Measurements from ENCODE around the gene PDE8B. TPM values are rescaled to one million over a fixed set of nuclear protein-coding genes. Genes with fewer than 3 reads are reported as not detected.

Gene PDE8B
- total and polyA plus RNA-seq, 2 experiments from 2014 or later = 0.83 to 0.84 TPM

DNA sequence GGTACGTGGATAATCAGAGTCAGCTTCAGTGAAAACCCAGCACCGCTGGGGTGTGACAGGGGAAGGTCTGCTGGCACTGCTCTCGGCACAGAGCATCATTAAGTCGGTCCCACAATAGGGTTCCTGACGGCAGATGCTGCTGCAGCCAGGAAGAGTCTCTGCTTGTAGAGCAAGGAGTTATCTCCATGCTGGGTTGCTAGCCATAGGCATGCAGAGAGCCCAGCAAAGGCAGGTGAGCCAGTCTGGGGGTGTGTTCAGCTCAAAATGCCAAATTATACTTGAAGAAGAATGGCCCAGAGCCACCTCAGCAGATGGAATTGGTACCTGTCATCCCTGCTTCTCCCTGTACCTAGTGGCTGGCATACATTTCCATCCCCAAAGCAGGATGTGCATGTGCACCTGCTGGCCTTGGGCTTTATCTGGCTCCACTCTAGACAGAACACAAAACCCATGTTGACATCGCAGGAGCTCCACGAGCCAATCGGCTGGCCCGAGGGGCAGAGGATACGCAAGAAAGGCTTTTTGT lies 180.8 kb downstream of the PDE8B start:
- no peak overlapping the region for H3K27ac ChIP-seq
- TF ChIP-seq, protein P1, sequence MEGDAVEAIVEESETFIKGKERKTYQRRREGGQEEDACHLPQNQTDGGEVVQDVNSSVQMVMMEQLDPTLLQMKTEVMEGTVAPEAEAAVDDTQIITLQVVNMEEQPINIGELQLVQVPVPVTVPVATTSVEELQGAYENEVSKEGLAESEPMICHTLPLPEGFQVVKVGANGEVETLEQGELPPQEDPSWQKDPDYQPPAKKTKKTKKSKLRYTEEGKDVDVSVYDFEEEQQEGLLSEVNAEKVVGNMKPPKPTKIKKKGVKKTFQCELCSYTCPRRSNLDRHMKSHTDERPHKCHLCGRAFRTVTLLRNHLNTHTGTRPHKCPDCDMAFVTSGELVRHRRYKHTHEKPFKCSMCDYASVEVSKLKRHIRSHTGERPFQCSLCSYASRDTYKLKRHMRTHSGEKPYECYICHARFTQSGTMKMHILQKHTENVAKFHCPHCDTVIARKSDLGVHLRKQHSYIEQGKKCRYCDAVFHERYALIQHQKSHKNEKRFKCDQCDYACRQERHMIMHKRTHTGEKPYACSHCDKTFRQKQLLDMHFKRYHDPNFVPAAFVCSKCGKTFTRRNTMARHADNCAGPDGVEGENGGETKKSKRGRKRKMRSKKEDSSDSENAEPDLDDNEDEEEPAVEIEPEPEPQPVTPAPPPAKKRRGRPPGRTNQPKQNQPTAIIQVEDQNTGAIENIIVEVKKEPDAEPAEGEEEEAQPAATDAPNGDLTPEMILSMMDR (IDR thresholded peaks at IDR 0.05; ENCODE audit: low read depth, low read length) = no peak
- no peak overlapping the region for H3K4me3 ChIP-seq
- no peaks in the 10 kb centered on the region for H3K36me3 ChIP-seq
- H3K4me1 ChIP-seq (ENCODE audit: low read depth) = no peaks in the 10 kb centered on the region
- no peaks in the 10 kb centered on the region for H3K27me3 ChIP-seq
- H3K9me3 ChIP-seq (ENCODE audit: low read depth) = no peaks in the 10 kb centered on the region
- DNase-seq (ENCODE audit: low read depth in 1 of 2, low spot score in 1 of 2) = no peak

DNA sequence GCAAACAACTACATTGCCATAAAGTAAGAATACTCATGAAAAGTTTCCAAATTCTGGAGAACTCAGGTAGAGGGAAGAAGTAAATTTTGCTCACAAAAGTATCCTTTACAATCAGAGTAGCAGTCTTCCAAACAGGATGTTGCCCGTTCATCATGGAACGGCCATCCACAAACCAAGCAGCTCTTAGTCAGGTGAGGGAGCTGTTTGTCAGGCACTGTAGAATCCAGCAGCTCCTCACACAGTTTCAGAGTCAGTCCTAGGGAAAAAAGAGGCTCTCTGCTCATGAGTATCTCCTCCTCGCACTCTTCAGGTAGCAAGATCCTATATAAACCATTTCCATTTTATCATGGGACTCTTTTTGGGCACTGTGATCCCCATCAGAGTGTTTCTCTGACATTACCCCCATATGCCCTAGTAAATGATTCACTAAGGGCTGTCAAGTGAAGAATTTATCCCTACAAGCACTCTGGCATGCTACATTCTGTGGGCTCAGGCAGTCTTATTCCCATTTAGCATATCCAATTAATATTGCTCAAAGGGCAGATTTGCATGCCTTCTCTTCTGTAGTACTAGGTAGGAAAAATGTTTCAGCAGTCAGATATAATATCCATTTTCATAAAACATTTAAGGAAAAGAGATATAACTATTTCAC lies 183.7 kb downstream of the PDE8B start:
- no peaks in the 10 kb centered on the region for H3K27me3 ChIP-seq
- TF ChIP-seq, protein P1 (IDR thresholded peaks at IDR 0.05; ENCODE audit: low read depth, low read length) = no peak
- H3K4me1 ChIP-seq (ENCODE audit: low read depth) = peaks cover 7% of the 10 kb centered on the region
- no peaks in the 10 kb centered on the region for H3K36me3 ChIP-seq
- no peak overlapping the region for H3K27ac ChIP-seq
- no peak overlapping the region for H3K4me3 ChIP-seq
- no peaks in the 10 kb centered on the region for H3K9me3 ChIP-seq (ENCODE audit: low read depth)
- no peak for DNase-seq (ENCODE audit: low read depth in 1 of 2, low spot score in 1 of 2)

DNA sequence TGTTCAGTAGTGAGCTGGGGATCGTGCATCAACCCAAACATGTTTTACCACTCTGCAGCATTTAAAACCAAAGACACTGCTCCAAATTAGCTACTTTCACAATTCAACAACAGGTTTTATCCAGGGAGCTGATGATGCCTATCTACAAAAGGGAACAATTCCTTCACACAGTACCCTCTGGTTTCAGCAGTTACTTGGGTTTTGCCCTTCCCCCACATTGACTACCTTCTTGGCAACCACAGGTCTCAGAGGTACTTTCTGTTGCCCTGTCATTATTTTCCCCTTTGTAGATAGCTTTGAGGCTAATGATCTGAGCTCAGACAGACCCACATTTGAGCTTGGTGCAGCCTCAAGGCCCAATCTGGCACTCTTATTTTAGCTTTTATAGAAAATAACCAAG lies 185.5 kb downstream of the PDE8B start:
- Histone ChIP-seq H3K27me3 (no peaks in the 10 kb centered on the region), H3K27ac (no peak overlapping the region), H3K9me3 (ENCODE audit: low read depth) (no peaks in the 10 kb centered on the region), H3K4me3 (no peak overlapping the region), H3K4me1 (ENCODE audit: low read depth) (peaks cover 7% of the 10 kb centered on the region), H3K36me3 (no peaks in the 10 kb centered on the region)
- no peak for DNase-seq (ENCODE audit: low read depth in 1 of 2, low spot score in 1 of 2)
- TF ChIP-seq, protein P1 (IDR thresholded peaks at IDR 0.05; ENCODE audit: low read depth, low read length) = no peak

DNA sequence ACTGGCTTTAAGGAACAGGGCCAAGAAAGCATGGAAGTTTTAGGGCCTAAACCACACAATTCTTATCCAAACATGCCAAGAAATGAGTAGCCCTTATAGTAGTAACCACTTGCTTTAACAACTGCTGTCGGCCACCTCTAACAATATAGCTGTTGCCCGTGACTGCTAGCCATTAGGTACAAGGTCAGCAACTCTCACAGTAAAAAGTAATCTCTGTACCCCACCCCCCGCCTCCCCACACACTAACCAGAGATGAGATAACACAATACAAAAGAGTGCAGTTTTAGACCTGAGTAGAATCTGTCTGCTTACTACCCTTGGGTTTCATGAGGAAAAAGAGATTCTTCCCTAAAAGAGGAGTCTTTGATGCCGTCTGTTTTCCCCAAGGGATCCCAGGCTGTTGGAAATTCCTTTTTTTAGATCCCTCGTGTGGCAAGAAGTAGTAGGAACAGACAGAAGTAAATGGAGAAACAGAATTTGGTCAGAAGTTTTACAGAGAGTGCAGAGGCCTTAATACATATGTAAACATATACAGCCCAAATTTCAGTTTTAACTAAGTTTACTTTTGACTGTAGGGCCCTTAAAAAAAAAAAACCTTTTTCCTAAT lies 187.3 kb downstream of the PDE8B start:
- H3K4me3 ChIP-seq = no peak overlapping the region
- H3K9me3 ChIP-seq (ENCODE audit: low read depth) = no peaks in the 10 kb centered on the region
- DNase-seq (ENCODE audit: low read depth in 1 of 2, low spot score in 1 of 2) = no peak
- no peak overlapping the region for H3K27ac ChIP-seq
- TF ChIP-seq, protein P1 (IDR thresholded peaks at IDR 0.05; ENCODE audit: low read depth, low read length) = no peak
- H3K36me3 ChIP-seq = no peaks in the 10 kb centered on the region
- H3K27me3 ChIP-seq = no peaks in the 10 kb centered on the region
- peaks cover 7% of the 10 kb centered on the region for H3K4me1 ChIP-seq (ENCODE audit: low read depth)

DNA sequence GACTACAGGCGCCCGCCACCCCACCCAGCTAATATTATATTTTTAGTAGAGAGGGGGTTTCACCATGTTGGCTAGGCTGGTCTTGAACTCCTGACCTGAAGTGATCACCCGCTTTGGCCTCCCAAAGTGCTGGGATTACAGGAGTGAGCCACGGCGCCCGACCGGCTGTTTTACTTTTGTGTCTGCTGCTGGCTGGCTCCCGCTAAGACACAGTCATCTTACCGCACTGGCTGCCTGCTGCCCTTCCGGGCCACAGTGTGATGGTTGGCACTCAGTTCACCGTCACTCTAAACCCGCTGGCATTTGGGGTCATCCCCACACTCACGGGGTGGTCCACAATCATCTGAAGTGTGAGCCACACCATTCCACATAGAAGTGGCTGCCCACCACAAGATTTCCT lies 188.0 kb downstream of the PDE8B start:
- TF ChIP-seq, protein P1 (IDR thresholded peaks at IDR 0.05; ENCODE audit: low read depth, low read length) = no peak
- Histone ChIP-seq H3K4me3 (no peak overlapping the region), H3K4me1 (ENCODE audit: low read depth) (peaks cover 7% of the 10 kb centered on the region), H3K27ac (no peak overlapping the region), H3K9me3 (ENCODE audit: low read depth) (no peaks in the 10 kb centered on the region), H3K36me3 (no peaks in the 10 kb centered on the region), H3K27me3 (no peaks in the 10 kb centered on the region)
- no peak for DNase-seq (ENCODE audit: low read depth in 1 of 2, low spot score in 1 of 2)
